ENCODE measurements around the gene OR52L1.

- no peak for TF ChIP-seq CTCF (IDR thresholded peaks at IDR 0.05)
- no peak for TF ChIP-seq POLR2A (IDR thresholded peaks at IDR 0.05)
Observed at GRCh38 chr11:5941951-5942350, 44.8 kb downstream of the OR52L1 start, which contains the start of gene OR56A3.
